Fibroblast of villous mesenchyme (primary cell): ENCODE data around the gene MALSU1. TPM values are rescaled to one million over a fixed set of nuclear protein-coding genes. Genes with fewer than 3 reads are reported as not detected.
"Not testable (repeated sequence)": the region's sequence is repeated elsewhere in the genome, so short reads cannot be mapped to it uniquely, and the experiment has no call there.

ENCODE experiments used
- DNase-seq: peaks from one replicate; pipeline ENCODE4 v3.0.0-alpha.2; 2010; ENCODE audit warnings: low read depth
- H3K4me3 ChIP-seq: 2 replicates; pipeline ENCODE4 v1.5.1; 2011; ENCODE audit warnings: low read depth, mild to moderate bottlenecking, low read length
- CTCF ChIP-seq: IDR thresholded peaks from 2 replicates; pipeline ENCODE4 v1.5.1; 2012; ENCODE audit warnings: low read depth, mild to moderate bottlenecking, low read length; ENCODE audit not compliant: insufficient read depth
- total RNA-seq: library from RNA; depleted of rRNA; stranded (reverse); fragments of >200 nt; gene quantifications from 2 replicates; pipeline ENCODE4 v1.2.3, GENCODE V29; 2012

The MALSU1 gene
- total RNA-seq, 1 donor = 60.0 TPM

- TF ChIP-seq CTCF = no peak
- no peak for DNase-seq
Measured at GRCh38 chr7:23308754-23309153, 9.6 kb downstream of the MALSU1 start.

GRCh38 chr7:23312141-23312540, 13.0 kb downstream of the MALSU1 start:
- DNase-seq, H3K4me3 ChIP-seq: not testable (repeated sequence)

More at GRCh38 chr7:23308754-23309153, 9.6 kb downstream of the MALSU1 start:
- H3K4me3 ChIP-seq = no peak overlapping the region

GRCh38 chr7:23315366-23315765, 16.2 kb downstream of the MALSU1 start:
- no peak for TF ChIP-seq CTCF
- DNase-seq = no peak

DNA sequence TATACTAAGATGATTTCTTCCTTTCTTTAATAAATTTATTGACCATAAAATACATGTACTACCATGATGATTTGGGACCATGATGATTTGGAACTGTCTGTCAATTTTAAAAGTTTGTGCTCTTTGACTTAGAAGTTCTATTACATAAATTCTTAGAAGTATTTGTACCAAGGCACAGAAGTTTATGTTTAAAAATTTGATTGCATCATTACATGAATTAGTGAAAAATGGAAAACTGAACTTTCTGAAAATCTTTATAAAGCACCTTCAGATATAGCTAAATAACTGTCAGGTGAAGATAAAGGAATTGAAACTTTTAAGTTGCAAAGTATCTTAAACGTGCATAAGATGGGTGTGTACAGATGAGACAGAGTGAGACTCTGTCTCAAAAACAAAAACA, 32.0 kb downstream of the MALSU1 start:
- no peak for DNase-seq
- no peak overlapping the region for H3K4me3 ChIP-seq
- TF ChIP-seq CTCF = no peak

More at GRCh38 chr7:23315366-23315765, 16.2 kb downstream of the MALSU1 start:
- no peak overlapping the region for H3K4me3 ChIP-seq

DNA sequence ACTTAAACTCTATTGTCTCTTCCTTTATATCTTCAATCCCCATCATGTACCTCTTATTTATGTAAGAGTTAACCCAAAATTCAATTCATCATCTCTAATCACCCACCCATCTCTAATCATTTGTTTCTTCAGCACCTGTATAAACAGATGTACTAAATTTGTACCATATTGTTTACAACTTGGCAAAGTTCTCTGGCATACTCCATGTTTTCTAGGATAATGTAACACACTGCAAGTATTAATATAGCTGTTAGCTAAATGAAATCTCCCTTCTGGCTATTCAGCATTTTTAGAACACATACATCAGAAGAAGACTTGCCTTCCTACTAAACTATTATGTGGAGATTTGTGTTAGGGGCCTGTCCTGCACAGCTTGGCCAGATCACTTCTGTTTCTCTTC, 33.1 kb downstream of the MALSU1 start:
- TF ChIP-seq CTCF = no peak
- DNase-seq = no peak
- H3K4me3 ChIP-seq = no peak overlapping the region

DNA sequence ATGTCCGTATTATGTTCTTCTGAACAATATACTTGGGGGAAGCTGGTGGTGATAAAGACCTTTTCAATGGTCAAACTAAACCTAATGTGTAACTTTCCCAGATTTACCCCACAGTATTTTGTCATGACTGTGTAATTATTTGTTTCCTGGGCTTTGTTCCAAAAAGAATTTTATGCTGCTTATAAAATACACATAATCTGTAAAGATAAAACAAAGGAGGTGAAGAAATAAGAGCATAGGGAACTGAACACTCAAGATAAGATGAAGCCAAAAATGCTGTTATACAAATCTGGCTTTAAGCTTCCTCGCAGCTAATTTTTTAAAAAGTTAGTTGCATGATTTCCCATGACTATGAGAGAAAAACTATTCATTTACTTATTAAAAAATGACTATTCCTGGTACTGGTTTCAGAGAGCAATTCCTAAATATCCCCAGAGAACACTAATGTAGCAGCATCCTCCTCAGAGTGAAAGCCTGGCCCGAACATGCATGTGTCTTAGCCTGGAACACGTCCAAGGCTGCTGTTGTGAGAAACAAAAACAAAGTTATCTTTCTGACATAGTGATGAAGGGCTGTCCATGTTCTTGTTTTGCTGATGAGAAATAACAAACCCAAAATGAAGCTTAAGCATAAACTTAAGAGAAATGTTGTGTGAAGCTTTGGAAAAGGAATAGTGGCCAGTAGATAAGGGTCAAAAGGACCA, 33.9 kb downstream of the MALSU1 start:
- no peak overlapping the region for H3K4me3 ChIP-seq
- peak; percentile 70 for DNase-seq
- TF ChIP-seq CTCF = no peak

DNA sequence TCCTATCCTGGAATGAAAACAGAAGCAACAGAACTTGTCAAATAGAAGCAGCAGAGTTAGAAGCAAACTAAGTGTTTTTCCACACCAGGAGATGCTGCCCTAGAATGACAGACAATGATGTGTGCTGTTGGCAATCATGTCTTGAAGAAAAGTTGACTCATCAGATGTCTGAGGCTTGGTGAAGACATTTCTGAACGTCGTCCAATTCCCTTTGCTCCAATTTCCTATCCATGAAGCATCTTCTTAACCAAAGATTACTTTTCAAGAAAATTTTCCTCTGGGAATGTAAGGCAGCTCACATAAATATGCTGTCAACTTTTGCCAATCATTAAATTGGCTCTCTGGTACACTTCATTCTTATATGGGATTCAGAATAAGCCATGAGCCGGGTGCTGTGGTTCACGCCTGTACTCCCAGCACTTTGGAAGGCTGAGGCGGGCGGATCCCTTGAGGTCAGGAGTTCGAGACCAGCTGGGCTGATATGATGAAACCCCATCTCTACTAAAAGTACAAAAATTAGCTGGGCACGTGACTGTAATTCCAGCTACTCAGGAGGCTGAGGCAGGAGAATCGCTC, 34.6 kb downstream of the MALSU1 start:
- TF ChIP-seq CTCF = no peak
- no peak overlapping the region for H3K4me3 ChIP-seq
- peak; percentile 87 for DNase-seq
